Spleen (tissue), 7 donors: Measurements from ENCODE around the gene CFAP97.

Experiments used
- POLR2A ChIP-seq, 3 donors: fragments of 450-650 bp; IDR thresholded peaks; one replicate each; pipeline ENCODE4 v1.5.1; 2017; ENCODE audit warnings: antibody characterized with exemption in 3 of 3, mild to moderate bottlenecking in 1 of 3
- TF ChIP-seq, protein P1 (sequence below), 11 experiments: fragments of 200-600 bp in 7 of 11; fragments of 450-650 bp in 4 of 11; sonication (generic) in 4 of 11; IDR thresholded peaks in 8 of 11; conservative IDR thresholded peaks in 3 of 11; 1 replicate in 7 of 11; 2 replicates in 4 of 11; pipeline versions ENCODE4 v1.4.0 to v1.8.0; 2016 to 2021; ENCODE audit warnings: antibody characterized with exemption in 11 of 11, inconsistent platforms in 4 of 11, mild to moderate bottlenecking in 1 of 11
- donor health status: DM: no; HTN: no; CAD: no; lungs with moderate emphysema.
- donor health status: DM: no; HTN: no; CAD: no.
- donor health status: DM: no; HTN: no; CAD: no.

DNA sequence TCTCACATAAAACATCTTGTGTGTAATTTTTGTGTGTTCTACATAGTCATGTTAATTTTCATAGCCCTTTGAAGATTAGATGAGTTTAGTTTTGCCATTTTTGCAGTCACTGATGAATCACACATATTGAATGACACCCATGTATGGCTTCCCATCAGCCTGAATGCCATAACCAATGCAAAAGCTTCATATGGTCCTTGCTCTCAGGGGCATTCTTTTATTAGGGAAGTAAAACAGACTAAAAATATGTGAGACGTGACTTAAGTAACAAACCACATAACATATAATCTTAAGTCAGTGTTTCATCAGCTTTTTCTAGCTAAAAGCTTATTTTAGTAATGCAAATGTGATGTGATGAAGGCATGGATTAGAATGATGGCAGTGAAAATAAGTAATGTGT is 52.5 kb downstream of the CFAP97 start:
- TF ChIP-seq, protein P1, sequence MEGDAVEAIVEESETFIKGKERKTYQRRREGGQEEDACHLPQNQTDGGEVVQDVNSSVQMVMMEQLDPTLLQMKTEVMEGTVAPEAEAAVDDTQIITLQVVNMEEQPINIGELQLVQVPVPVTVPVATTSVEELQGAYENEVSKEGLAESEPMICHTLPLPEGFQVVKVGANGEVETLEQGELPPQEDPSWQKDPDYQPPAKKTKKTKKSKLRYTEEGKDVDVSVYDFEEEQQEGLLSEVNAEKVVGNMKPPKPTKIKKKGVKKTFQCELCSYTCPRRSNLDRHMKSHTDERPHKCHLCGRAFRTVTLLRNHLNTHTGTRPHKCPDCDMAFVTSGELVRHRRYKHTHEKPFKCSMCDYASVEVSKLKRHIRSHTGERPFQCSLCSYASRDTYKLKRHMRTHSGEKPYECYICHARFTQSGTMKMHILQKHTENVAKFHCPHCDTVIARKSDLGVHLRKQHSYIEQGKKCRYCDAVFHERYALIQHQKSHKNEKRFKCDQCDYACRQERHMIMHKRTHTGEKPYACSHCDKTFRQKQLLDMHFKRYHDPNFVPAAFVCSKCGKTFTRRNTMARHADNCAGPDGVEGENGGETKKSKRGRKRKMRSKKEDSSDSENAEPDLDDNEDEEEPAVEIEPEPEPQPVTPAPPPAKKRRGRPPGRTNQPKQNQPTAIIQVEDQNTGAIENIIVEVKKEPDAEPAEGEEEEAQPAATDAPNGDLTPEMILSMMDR (IDR thresholded peaks at IDR 0.05 in 8 of 11, conservative IDR thresholded peaks at IDR 0.05 in 3 of 11) = no peak
- TF ChIP-seq POLR2A (IDR thresholded peaks at IDR 0.05) = no peak
